HG03378 (cell line): ENCODE results near the gene KRT72.
"Not testable (repeated sequence)": the region's sequence is repeated elsewhere in the genome, so short reads cannot be mapped to it uniquely, and the experiment has no call there.

Experiments
- ATAC-seq: cut with Tn5 transposase; IDR thresholded peaks from one replicate; pipeline ENCODE4 v1.9.1; 2021; ENCODE audit warnings: mild to moderate bottlenecking, moderate library complexity; ENCODE audit not compliant: unreplicated experiment

The KRT72 gene

GRCh38 chr12:52608826-52609630 lies 7.8 kb upstream of the KRT72 start:
- ATAC-seq: no peak

GRCh38 chr12:52608161-52608560 lies 6.9 kb upstream of the KRT72 start:
- ATAC-seq: no peak

GRCh38 chr12:52607314-52607713 lies 6.1 kb upstream of the KRT72 start:
- no peak for ATAC-seq

- no peak for ATAC-seq
Measured at GRCh38 chr12:52606581-52607218, 5.4 kb upstream of the KRT72 start.

GRCh38 chr12:52606096-52606495 lies 4.8 kb upstream of the KRT72 start:
- ATAC-seq: no peak

- no peak for ATAC-seq
Measured at GRCh38 chr12:52605542-52605941, 4.3 kb upstream of the KRT72 start.

- ATAC-seq: no peak
Measured at GRCh38 chr12:52604859-52605258, 3.6 kb upstream of the KRT72 start.

- ATAC-seq: no peak
Measured at GRCh38 chr12:52603314-52603713, 2.1 kb upstream of the KRT72 start.

- no peak for ATAC-seq
Measured at GRCh38 chr12:52602552-52602951, 1.3 kb upstream of the KRT72 start.

GRCh38 chr12:52601671-52602070 lies 408 bp upstream of the KRT72 start:
- ATAC-seq: no peak

GRCh38 chr12:52600475-52600874 lies 788 bp downstream of the KRT72 start:
- no peak for ATAC-seq

- no peak for ATAC-seq
Measured at GRCh38 chr12:52600071-52600470, 1.2 kb downstream of the KRT72 start.

- ATAC-seq: no peak
Measured at GRCh38 chr12:52598966-52599365, 2.3 kb downstream of the KRT72 start.

- not testable (repeated sequence) for ATAC-seq
Measured at GRCh38 chr12:52594237-52594636, 7.0 kb downstream of the KRT72 start.

- no peak for ATAC-seq
Measured at GRCh38 chr12:52591521-52591920, 9.7 kb downstream of the KRT72 start.

- no peak for ATAC-seq
Measured at GRCh38 chr12:52590021-52590420, 11.2 kb downstream of the KRT72 start.

- ATAC-seq: no peak
Measured at GRCh38 chr12:52587563-52587962, 13.7 kb downstream of the KRT72 start.

- ATAC-seq: no peak
Measured at GRCh38 chr12:52585946-52586345, 15.3 kb downstream of the KRT72 start.

- ATAC-seq: no peak
Measured at GRCh38 chr12:52585066-52585465, 16.2 kb downstream of the KRT72 start.

- ATAC-seq: no peak
Measured at GRCh38 chr12:52584156-52584682, 17.0 kb downstream of the KRT72 start.

- no peak for ATAC-seq
Measured at GRCh38 chr12:52582971-52583456, 18.2 kb downstream of the KRT72 start.

GRCh38 chr12:52582486-52582885 lies 18.8 kb downstream of the KRT72 start:
- no peak for ATAC-seq
